ENCODE measurements around the gene KCTD14.
"Not testable (repeated sequence)": the region's sequence is repeated elsewhere in the genome, so short reads cannot be mapped to it uniquely, and the experiment has no call there.

KCTD14 gene

GRCh38 chr11:77994434-77995362 is 28.4 kb downstream of the KCTD14 start, which contains the start of gene INTS4:
Gene INTS4 (minus strand): TSS chr11:77994668. CDS start chr11:77994643, 25 bp downstream.
- CTCF ChIA-PET = interaction anchor here (0.6 to 1.2 kb wide), 4 partner anchors 45 to 1881 kb away, joined by 3 to 6 read pairs (median 3); no protein-coding TSS in a partner anchor
- H3K27ac ChIP-seq = peak within 1 kb of the TSS; percentile 77
- POLR2A ChIA-PET (ENCODE audit: low non-redundant PET) = interaction anchor here (0.6 to 0.7 kb wide), 2 partner anchors 102 to 745 kb away, joined by 3 to 7 read pairs; no protein-coding TSS in a partner anchor
- no peak for TF ChIP-seq CTCF (conservative IDR thresholded peaks at IDR 0.05; ENCODE audit: low read depth)
- peak; percentile 98 for DNase-seq (ENCODE audit: low spot score)

GRCh38 chr11:77993902-77994301 is 29.2 kb downstream of the KCTD14 start:
- ChIA-PET CTCF (interaction anchor here (0.6 kb wide), 1 partner anchor 1880 kb away, joined by 3 read pairs; no protein-coding TSS in a partner anchor), POLR2A (ENCODE audit: low non-redundant PET) (interaction anchor here (0.6 to 0.7 kb wide), 2 partner anchors 101 to 744 kb away, joined by 3 to 7 read pairs; no protein-coding TSS in a partner anchor)
- DNase-seq (ENCODE audit: low spot score) = no peak
- TF ChIP-seq CTCF (conservative IDR thresholded peaks at IDR 0.05; ENCODE audit: low read depth) = no peak
- H3K27ac ChIP-seq = no peak overlapping the region; the same call in 1 of the 2 replicates

GRCh38 chr11:77990981-77991380 is 32.1 kb downstream of the KCTD14 start:
- TF ChIP-seq CTCF (conservative IDR thresholded peaks at IDR 0.05; ENCODE audit: low read depth) = no peak
- CTCF ChIA-PET = no interaction called here
- no peak for DNase-seq (ENCODE audit: low spot score)
- no peak overlapping the region for H3K27ac ChIP-seq
- POLR2A ChIA-PET (ENCODE audit: low non-redundant PET) = no interaction called here

GRCh38 chr11:77986456-77986855 is 36.6 kb downstream of the KCTD14 start:
- H3K27ac ChIP-seq; POLR2A ChIA-PET (ENCODE audit: low non-redundant PET); DNase-seq (ENCODE audit: low spot score); CTCF ChIA-PET: not testable (repeated sequence)

GRCh38 chr11:77981346-77981947 is 41.6 kb downstream of the KCTD14 start:
- CTCF ChIA-PET = interaction anchor here (0.6 kb wide), 1 partner anchor 934 kb away, joined by 5 read pairs; no protein-coding TSS in a partner anchor
- H3K27ac ChIP-seq = no peak overlapping the region
- DNase-seq (ENCODE audit: low spot score) = no peak
- POLR2A ChIA-PET (ENCODE audit: low non-redundant PET) = no interaction called here
- no peak for TF ChIP-seq CTCF (conservative IDR thresholded peaks at IDR 0.05; ENCODE audit: low read depth)

GRCh38 chr11:77968337-77968736 is 54.7 kb downstream of the KCTD14 start:
- no peak for DNase-seq (ENCODE audit: low spot score)
- no peak overlapping the region for H3K27ac ChIP-seq
- ChIA-PET POLR2A (ENCODE audit: low non-redundant PET) (no interaction called here), CTCF (no interaction called here)
- no peak for TF ChIP-seq CTCF (conservative IDR thresholded peaks at IDR 0.05; ENCODE audit: low read depth)
